H1 (cell line): ENCODE data around the gene TAF3. TPM values are rescaled to one million over a fixed set of nuclear protein-coding genes. Genes with fewer than 3 reads are reported as not detected.

Experiments used
- CTCF ChIA-PET: fragments of 300-600 bp; sonication (Branson Sonifier 250); formaldehyde crosslinking; loops from one replicate; lab custom pipeline; 2021; ENCODE audit not compliant: partially characterized antibody; lab: Charles Lee
- POLR2A ChIA-PET: fragments of 300-600 bp; sonication (Branson Sonifier 250); formaldehyde crosslinking; loops from one replicate; lab custom pipeline; 2021; ENCODE audit warnings: inconsistent platforms; ENCODE audit not compliant: partially characterized antibody; lab: Charles Lee
- DNase-seq, 2 experiments: peaks; one replicate each; pipeline versions ENCODE4 v3.0.0 to v3.0.0-alpha.2; 2010 to 2022; ENCODE audit warnings: low spot score in 2 of 2, low read depth in 1 of 2, mixed read lengths in 1 of 2
- FAIRE-seq: peaks from 2 replicates; lab custom pipeline; 2011; peaks lifted over from hg19 to GRCh38; lab: Jason Lieb, UNC
- H2AFZ ChIP-seq: 2 replicates; pipeline ENCODE4 v1.8.1; 2012; ENCODE audit warnings: low read length, inconsistent platforms
- H2AK5ac ChIP-seq: 2 replicates; pipeline ENCODE4 v1.6.1; 2013; ENCODE audit warnings: low read depth, low read length
- H2BK120ac ChIP-seq: replicated peaks from 2 replicates; pipeline ENCODE3; 2013; ENCODE audit warnings: low read depth, low read length, inconsistent platforms
- H2BK12ac ChIP-seq: 2 replicates; pipeline ENCODE4 v1.6.1; 2013; ENCODE audit warnings: low read depth, low read length
- H2BK15ac ChIP-seq: 2 replicates; pipeline ENCODE4 v1.6.1; 2013; ENCODE audit warnings: low read length
- H2BK20ac ChIP-seq: 2 replicates; pipeline ENCODE4 v1.6.1; 2013; ENCODE audit warnings: low read length
- H2BK5ac ChIP-seq: 2 replicates; pipeline ENCODE4 v1.6.1; 2013; ENCODE audit warnings: low read depth, low read length
- H3K14ac ChIP-seq: 2 replicates; pipeline ENCODE4 v1.6.1; 2013; ENCODE audit warnings: inconsistent platforms; ENCODE audit not compliant: insufficient read length
- H3K18ac ChIP-seq: 2 replicates; pipeline ENCODE4 v1.6.1; 2013; ENCODE audit warnings: low read length; ENCODE audit errors: extremely low read depth
- H3K23ac ChIP-seq: 2 replicates; pipeline ENCODE4 v1.6.1; 2013; ENCODE audit warnings: inconsistent platforms; ENCODE audit not compliant: insufficient read length
- H3K23me2 ChIP-seq: 2 replicates; pipeline ENCODE4 v1.6.1; 2013; ENCODE audit warnings: low read depth, low read length
- H3K27ac ChIP-seq: 2 replicates; pipeline ENCODE4 v1.6.1; 2011; ENCODE audit warnings: low read depth, low read length, inconsistent platforms
- H3K27me3 ChIP-seq, 4 experiments: replicated peaks in 1 of 4; 1 replicate in 1 of 4; 2 replicates in 3 of 4; pipeline versions ENCODE4 v1.6.1 to v1.8.1; 2011 to 2013; ENCODE audit warnings: low read length in 3 of 4, mild to moderate bottlenecking in 3 of 4, inconsistent platforms in 2 of 4, mixed read lengths in 2 of 4, moderate library complexity in 1 of 4; ENCODE audit not compliant: control insufficient read depth in 3 of 4, insufficient read depth in 3 of 4; ENCODE audit errors: extremely low read depth in 1 of 4
- H3K36me3 ChIP-seq, 4 experiments: 2 replicates each; pipeline versions ENCODE4 v1.6.1 to v1.8.1; 2011 to 2013; ENCODE audit warnings: mild to moderate bottlenecking in 4 of 4, low read length in 3 of 4, moderate library complexity in 2 of 4, control low read depth in 1 of 4, inconsistent platforms in 1 of 4; ENCODE audit not compliant: insufficient read depth in 4 of 4, control insufficient read depth in 2 of 4
- H3K4ac ChIP-seq: replicated peaks from 2 replicates; pipeline ENCODE3; 2013; ENCODE audit warnings: low read length, low read depth, mixed read lengths, inconsistent platforms; ENCODE audit not compliant: insufficient read length
- H3K4me1 ChIP-seq, 4 experiments: replicated peaks in 1 of 4; 1 replicate in 1 of 4; 2 replicates in 3 of 4; pipeline versions ENCODE4 v1.6.1 to v1.8.1; 2011 to 2013; ENCODE audit warnings: low read length in 3 of 4, inconsistent platforms in 2 of 4, mixed read lengths in 1 of 4; ENCODE audit not compliant: insufficient read depth in 4 of 4, control insufficient read depth in 3 of 4
- H3K4me2 ChIP-seq, 2 experiments: 2 replicates each; pipeline versions ENCODE4 v1.6.1 to v1.8.1; 2011 to 2013; ENCODE audit warnings: low read depth in 2 of 2, low read length in 2 of 2, control low read depth in 1 of 2, inconsistent platforms in 1 of 2, mild to moderate bottlenecking in 1 of 2; ENCODE audit not compliant: insufficient read depth in 1 of 2
- H3K4me3 ChIP-seq, 4 experiments: fragments of 200-600, 300-600 bp in 1 of 4; sonication (generic), shearing (Covaris generic), sonication (Bioruptor Twin) in 1 of 4; 2 replicates each; pipeline versions ENCODE4 v1.5.1 to v1.8.1; 2011 to 2016; ENCODE audit warnings: low read length in 4 of 4, low read depth in 3 of 4, control low read depth in 2 of 4, inconsistent platforms in 2 of 4, mild to moderate bottlenecking in 2 of 4, mixed read lengths in 1 of 4, moderate library complexity in 1 of 4; ENCODE audit not compliant: insufficient read depth in 2 of 4; ENCODE audit errors: extremely low read depth in 1 of 4
- H3K56ac ChIP-seq: replicated peaks from 2 replicates; pipeline ENCODE3; 2013; ENCODE audit warnings: low read depth, mild to moderate bottlenecking, mixed read lengths, low read length, inconsistent platforms; ENCODE audit not compliant: insufficient read length
- H3K79me1 ChIP-seq: 2 replicates; pipeline ENCODE4 v1.6.1; 2013; ENCODE audit warnings: low read depth, low read length, control low read depth
- H3K79me2 ChIP-seq, 2 experiments: 2 replicates each; pipeline versions ENCODE4 v1.6.1 to v1.8.1; 2012 to 2013; ENCODE audit warnings: low read length in 2 of 2, mild to moderate bottlenecking in 2 of 2, inconsistent platforms in 1 of 2; ENCODE audit not compliant: insufficient read depth in 2 of 2, control insufficient read depth in 1 of 2
- H3K9ac ChIP-seq, 4 experiments: replicated peaks in 1 of 4; 1 replicate in 1 of 4; 2 replicates in 3 of 4; pipeline versions ENCODE4 v1.6.1 to v1.8.1; 2011 to 2013; ENCODE audit warnings: low read depth in 3 of 4, low read length in 3 of 4, control low read depth in 2 of 4, mild to moderate bottlenecking in 2 of 4, moderate library complexity in 2 of 4, inconsistent platforms in 1 of 4; ENCODE audit errors: extremely low read depth in 1 of 4
- H3K9me3 ChIP-seq, 2 experiments: 2 replicates each; pipeline versions ENCODE4 v1.6.1 to v1.8.1; 2012 to 2013; ENCODE audit warnings: mild to moderate bottlenecking in 2 of 2, moderate library complexity in 2 of 2, control low read depth in 1 of 2, inconsistent platforms in 1 of 2, low read depth in 1 of 2, low read length in 1 of 2, mixed read lengths in 1 of 2; ENCODE audit not compliant: insufficient read depth in 2 of 2
- H4K20me1 ChIP-seq, 2 experiments: replicated peaks in 1 of 2; 2 replicates each; pipeline versions ENCODE3 to v1.8.1; 2011 to 2013; ENCODE audit warnings: inconsistent platforms in 2 of 2, low read length in 2 of 2, mild to moderate bottlenecking in 1 of 2; ENCODE audit not compliant: insufficient read depth in 2 of 2, control insufficient read depth in 1 of 2
- H4K5ac ChIP-seq: 2 replicates; pipeline ENCODE4 v1.6.1; 2013; ENCODE audit warnings: low read length, low read depth, mixed read lengths, inconsistent platforms; ENCODE audit not compliant: insufficient read length
- H4K8ac ChIP-seq: 2 replicates; pipeline ENCODE4 v1.8.0; 2013; ENCODE audit warnings: mild to moderate bottlenecking, moderate library complexity, low read length, inconsistent platforms; ENCODE audit not compliant: insufficient read depth; ENCODE audit errors: extremely low read depth
- H4K91ac ChIP-seq: replicated peaks from 2 replicates; pipeline ENCODE3; 2013; ENCODE audit warnings: low read length, mixed read lengths, inconsistent platforms; ENCODE audit not compliant: insufficient read length
- CHD1 ChIP-seq: IDR thresholded peaks from 2 replicates; pipeline ENCODE4 v1.6.1; 2012; ENCODE audit warnings: low read depth, low read length, improper control_type of control experiment
- KDM4A ChIP-seq: IDR thresholded peaks from one replicate; pipeline ENCODE4 v1.7.1; 2012; ENCODE audit warnings: low read depth, mild to moderate bottlenecking, moderate library complexity, low read length, inconsistent platforms; ENCODE audit not compliant: severe bottlenecking
- NRF1 ChIP-seq: IDR thresholded peaks from 2 replicates; pipeline ENCODE4 v1.6.1; 2011; ENCODE audit warnings: mild to moderate bottlenecking, low read depth, low read length, improper control_type of control experiment
- POLR2AphosphoS5 ChIP-seq: IDR thresholded peaks from 2 replicates; pipeline ENCODE4 v1.6.1; 2011; ENCODE audit warnings: low read depth, low read length
- SIRT6 ChIP-seq: IDR thresholded peaks from one replicate; pipeline ENCODE4 v1.7.1; 2012; ENCODE audit warnings: low read length, inconsistent platforms
- WGBS, 2 experiments: shearing (Covaris generic) in 1 of 2; methylation state at CpG; one replicate each; pipeline versions ENCODE4 v1.1.6 to v1.1.7; 2013 to 2015; ENCODE audit warnings: low lambda C conversion rate in 2 of 2, mixed read lengths in 2 of 2, inconsistent platforms in 1 of 2, low coverage in 1 of 2, missing lambda C conversion rate in 1 of 2; ENCODE audit not compliant: insufficient replicate concordance in 2 of 2, insufficient coverage in 1 of 2, insufficient read length in 1 of 2; ENCODE audit errors: extremely low coverage in 1 of 2, missing lambda C conversion rate in 1 of 2; 5-methylcytosine and 5-hydroxymethylcytosine counted together
- polyA plus RNA-seq, 7 experiments: library from polyadenylated mRNA; depleted of rRNA in 3 of 7; stranded (reverse) in 5 of 7; unstranded in 2 of 7; fragments of >200 nt in 5 of 7; fragments of 200-250 nt in 2 of 7; gene quantifications; 1 replicate in 5 of 7; 2 replicates in 1 of 7; 4 replicates in 1 of 7; pipeline versions ENCODE4 v1.2.1 to v1.2.3, GENCODE V29; 2011 to 2013; ENCODE audit warnings: missing spikeins in 2 of 7, mixed read lengths in 2 of 7
- total RNA-seq: library from RNA; stranded (reverse); fragmentation: NEBNext Ultra II Directional; extraction: Animal tissue kit (Norgen Biotek cat#: 25700); gene quantifications from 2 replicates; pipeline ENCODE4 v1.2.1, GENCODE V29; 2021

Gene TAF3
- total and polyA plus RNA-seq, 2 of the 8 experiments (the other 6 are each of a cell fraction or from before 2014, with no cell fraction given): 1.5 to 11.2 TPM

GRCh38 chr10:7829289-7829834 lies 11.1 kb downstream of the TAF3 start:
- H2BK12ac ChIP-seq: no peak overlapping the region
- no peak overlapping the region for H3K4ac ChIP-seq
- no peak overlapping the region for H3K23ac ChIP-seq
- no peak overlapping the region for H2AFZ ChIP-seq
- peaks cover 7% of the 10 kb centered on the region; the same call in 1 of the 2 replicates for H3K79me1 ChIP-seq
- H3K4me2 ChIP-seq: no peak overlapping the region
- no peak overlapping the region for H2BK15ac ChIP-seq
- FAIRE-seq (no peak), DNase-seq (no peak)
- no peak overlapping the region for H3K18ac ChIP-seq
- H3K27me3 ChIP-seq: no peaks in the 10 kb centered on the region
- H4K91ac ChIP-seq: no peak overlapping the region
- no peak overlapping the region for H2BK5ac ChIP-seq
- H3K4me3 ChIP-seq: no peak overlapping the region
- peaks cover 0 to 17% of the 10 kb centered on the region in 2 experiments; a peak in 2 of 4 replicates for H3K79me2 ChIP-seq
- ChIA-PET CTCF (no interaction called here), POLR2A (interaction anchor here (1.6 kb wide), 1 partner anchor 11 kb away, joined by 4 read pairs; the partner anchor contains the start of gene TAF3)
- no peak overlapping the region for H3K27ac ChIP-seq
- 89% methylated on average over 10 of the region's 10 CpGs; no CpG with 5 or more reads in 1 of the 2 experiments for WGBS, 2 experiments
- H3K36me3 ChIP-seq: peaks cover 0 to 12% (median 9%) of the 10 kb centered on the region in 4 experiments; a peak in 4 of 8 replicates
- H3K9ac ChIP-seq: no peak overlapping the region
- no peak overlapping the region for H2AK5ac ChIP-seq
- no peak overlapping the region for H2BK20ac ChIP-seq
- no peak overlapping the region for H4K5ac ChIP-seq
- no peaks in the 10 kb centered on the region for H3K23me2 ChIP-seq
- TF ChIP-seq NRF1: no peak
- no peak for TF ChIP-seq SIRT6
- no peak for TF ChIP-seq KDM4A
- no peak for TF ChIP-seq POLR2AphosphoS5
- TF ChIP-seq CHD1: no peak
- no peak overlapping the region for H3K14ac ChIP-seq
- peaks cover 0 to 5% of the 10 kb centered on the region in 2 experiments for H4K20me1 ChIP-seq
- no peak overlapping the region for H3K56ac ChIP-seq
- H4K8ac ChIP-seq: no peak overlapping the region
- H3K9me3 ChIP-seq: no peaks in the 10 kb centered on the region
- H3K4me1 ChIP-seq: 0 out of 7 replicates have a peak, but pooled peaks cover 0 to 3% (median 0%) of the 10 kb centered on the region in 4 experiments
- no peak overlapping the region for H2BK120ac ChIP-seq
